Measurements from ENCODE around the gene TEC.

TEC gene

DNA sequence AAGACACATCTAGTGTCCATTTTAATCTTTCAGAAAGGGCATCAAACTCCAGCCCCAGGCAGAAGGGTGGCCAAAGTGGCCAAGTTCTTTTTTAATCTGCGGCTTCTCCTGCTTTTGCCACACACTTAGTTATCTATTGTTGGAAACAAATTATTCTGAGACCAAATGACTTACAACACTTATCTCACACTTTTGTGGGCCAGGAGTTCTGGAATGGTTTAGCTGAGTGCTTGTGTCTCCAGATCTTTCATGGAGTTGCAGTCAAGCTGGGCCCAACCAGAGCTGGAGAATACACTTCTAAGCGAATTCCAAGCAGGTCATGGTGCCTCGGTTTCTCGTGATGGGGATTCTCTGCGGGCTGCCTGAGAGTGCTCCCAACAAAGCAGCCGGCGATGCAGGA is 139.5 kb downstream of the TEC start:
- TF ChIP-seq, protein P1, sequence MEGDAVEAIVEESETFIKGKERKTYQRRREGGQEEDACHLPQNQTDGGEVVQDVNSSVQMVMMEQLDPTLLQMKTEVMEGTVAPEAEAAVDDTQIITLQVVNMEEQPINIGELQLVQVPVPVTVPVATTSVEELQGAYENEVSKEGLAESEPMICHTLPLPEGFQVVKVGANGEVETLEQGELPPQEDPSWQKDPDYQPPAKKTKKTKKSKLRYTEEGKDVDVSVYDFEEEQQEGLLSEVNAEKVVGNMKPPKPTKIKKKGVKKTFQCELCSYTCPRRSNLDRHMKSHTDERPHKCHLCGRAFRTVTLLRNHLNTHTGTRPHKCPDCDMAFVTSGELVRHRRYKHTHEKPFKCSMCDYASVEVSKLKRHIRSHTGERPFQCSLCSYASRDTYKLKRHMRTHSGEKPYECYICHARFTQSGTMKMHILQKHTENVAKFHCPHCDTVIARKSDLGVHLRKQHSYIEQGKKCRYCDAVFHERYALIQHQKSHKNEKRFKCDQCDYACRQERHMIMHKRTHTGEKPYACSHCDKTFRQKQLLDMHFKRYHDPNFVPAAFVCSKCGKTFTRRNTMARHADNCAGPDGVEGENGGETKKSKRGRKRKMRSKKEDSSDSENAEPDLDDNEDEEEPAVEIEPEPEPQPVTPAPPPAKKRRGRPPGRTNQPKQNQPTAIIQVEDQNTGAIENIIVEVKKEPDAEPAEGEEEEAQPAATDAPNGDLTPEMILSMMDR (conservative IDR thresholded peaks at IDR 0.05) = no peak
- H3K27ac ChIP-seq = peak overlapping the region; percentile 91

DNA sequence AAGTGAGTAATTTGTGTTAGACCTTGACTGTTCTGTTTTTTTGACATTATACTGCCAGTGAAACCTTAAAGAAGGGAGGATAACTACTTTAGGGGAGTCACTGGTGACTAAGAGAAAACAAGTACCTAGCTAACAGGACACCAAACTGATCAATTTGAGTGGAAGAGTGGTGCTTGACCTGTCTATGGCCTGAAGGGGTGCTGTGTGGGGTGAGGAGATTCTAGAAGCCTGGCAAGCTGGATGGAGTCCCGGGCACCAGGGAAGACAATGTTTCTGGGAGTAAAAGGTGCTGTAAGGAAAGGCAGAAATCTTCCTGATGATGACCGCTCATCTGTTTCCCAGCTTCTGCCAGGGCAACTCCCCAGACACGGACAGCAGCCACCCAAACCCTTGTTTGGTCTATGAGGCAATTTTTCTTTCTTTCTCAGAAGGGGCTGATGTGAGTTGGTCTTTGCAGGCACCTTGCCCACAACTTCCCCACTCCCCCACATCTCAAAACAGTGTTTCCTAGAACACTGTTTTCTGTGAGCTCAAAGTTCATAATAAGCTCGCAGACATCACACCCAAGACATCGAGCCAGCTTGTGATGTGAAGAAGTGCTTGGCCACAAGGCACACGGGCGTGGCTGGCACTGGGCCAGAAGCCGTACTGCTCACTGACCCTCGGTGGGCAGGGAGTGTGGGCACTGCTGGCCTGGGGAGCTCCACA is 140.2 kb downstream of the TEC start:
- TF ChIP-seq, protein P1 (conservative IDR thresholded peaks at IDR 0.05) = no peak
- peak overlapping the region; percentile 91 for H3K27ac ChIP-seq

DNA sequence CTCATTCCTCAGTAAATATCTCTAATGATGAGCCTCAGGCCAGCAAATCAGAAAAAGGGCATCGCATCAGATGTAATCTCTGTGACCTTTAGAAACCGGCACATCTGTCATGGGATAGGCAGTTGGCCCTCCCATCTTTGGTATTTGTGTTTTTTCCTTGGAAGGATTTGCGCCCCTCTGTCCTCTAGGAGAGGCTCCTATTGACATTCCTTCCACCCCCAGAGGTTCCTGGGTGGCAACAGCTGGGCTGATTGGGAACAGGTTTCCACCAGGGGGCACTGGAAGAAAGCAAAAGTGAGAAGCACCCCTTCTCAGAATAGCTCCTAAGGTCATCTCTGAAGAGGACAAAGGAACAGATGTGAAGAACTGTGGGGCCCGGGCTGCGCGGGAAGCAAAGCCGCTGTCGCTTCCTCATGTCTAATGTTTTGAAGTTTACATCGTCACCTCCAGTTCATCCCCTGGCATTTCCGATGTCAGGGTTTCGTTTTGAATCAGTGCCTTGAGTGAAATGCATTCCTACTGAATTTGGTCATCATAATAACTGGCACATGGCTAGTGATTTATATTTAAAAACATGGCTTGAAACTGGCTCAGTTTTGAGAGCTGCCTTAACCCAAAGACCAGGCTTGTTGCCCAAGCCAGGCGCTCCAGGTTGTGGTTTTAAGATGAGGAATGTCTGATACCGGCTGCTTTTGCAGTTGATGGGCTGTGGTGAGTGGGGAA is 141.8 kb downstream of the TEC start:
- TF ChIP-seq, protein P1 (conservative IDR thresholded peaks at IDR 0.05) = peak; percentile 59
- H3K27ac ChIP-seq = peak overlapping the region; percentile 91

DNA sequence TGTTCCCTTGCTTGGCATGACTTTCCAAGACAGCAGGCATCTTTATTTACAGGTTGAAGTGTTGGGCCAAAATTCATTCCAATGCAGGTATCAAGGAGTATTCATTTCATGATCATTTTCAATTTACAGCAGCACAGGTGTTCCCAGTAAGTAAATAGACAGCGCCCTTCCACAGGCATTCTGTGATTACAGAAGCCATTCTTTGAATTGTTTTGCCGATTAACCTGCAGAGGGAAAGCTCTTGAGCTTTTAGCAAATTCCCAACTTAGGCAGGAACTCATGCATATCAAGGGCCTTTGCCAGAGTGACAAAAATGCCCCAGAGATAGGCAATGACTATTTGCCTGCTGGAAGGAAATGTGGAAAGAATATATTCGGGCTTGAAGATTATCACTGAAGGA is 142.4 kb downstream of the TEC start:
- TF ChIP-seq, protein P1 (conservative IDR thresholded peaks at IDR 0.05) = no peak
- H3K27ac ChIP-seq = peak overlapping the region; percentile 91

DNA sequence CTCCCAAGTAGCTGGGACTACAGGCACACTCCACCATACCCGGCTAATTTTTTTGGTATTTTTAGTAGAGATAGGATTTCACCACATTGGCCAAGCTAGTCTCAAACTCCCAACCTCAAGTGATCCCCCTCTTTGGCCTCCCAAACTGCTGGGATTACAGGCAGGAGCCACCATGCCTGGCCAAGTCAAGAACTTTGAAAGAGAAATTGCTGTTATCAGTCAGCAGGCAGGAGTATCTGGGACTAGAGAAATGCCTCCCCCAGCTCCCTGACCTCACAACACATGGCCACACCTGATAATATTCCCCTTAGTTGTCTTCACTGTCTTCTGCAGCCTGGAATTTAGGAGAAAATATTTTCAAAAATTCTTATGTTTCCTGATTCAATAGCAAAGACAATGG is 143.0 kb downstream of the TEC start:
- TF ChIP-seq, protein P1 (conservative IDR thresholded peaks at IDR 0.05) = no peak
- H3K27ac ChIP-seq = peak overlapping the region; percentile 91

DNA sequence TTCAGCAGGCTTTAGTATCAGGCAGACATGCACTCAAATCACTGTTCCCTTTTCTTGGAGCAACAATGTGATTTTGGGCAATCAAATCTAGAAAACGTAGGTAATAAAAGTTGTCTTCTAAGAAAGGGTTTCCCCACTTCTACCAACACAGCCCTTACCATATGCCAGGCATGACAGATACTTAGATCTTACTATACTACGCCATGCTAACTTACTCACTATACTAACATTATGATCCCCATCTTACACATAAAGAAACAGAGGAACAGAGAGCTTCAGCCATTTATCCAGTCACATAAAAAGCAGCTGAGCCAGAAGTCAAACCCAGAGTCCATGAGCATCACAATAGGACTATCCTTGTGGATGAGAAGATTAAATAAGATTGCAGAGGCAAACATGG is 144.8 kb downstream of the TEC start:
- H3K27ac ChIP-seq = no peak overlapping the region
- TF ChIP-seq, protein P1 (conservative IDR thresholded peaks at IDR 0.05) = no peak

DNA sequence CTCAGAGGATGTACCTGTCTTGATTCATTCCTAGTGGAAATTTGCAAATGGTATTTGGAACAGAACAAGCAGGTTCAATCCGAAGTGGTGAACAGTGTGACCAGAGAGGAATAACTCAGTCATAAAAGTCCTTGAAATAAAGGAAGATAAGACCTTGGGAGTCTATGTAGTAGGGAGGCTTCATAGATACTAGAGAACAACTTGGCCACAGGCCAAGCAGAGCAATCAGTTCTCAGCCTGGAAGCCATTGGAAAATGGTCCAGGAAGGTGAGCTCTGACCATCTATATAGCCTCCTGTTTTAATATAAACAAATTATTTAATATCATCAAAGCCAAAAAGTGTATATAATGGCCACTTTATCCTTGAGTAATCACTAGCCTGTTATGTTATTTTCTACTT is 146.9 kb downstream of the TEC start:
- TF ChIP-seq, protein P1 (conservative IDR thresholded peaks at IDR 0.05) = no peak

More for the DNA sequence above, 146.9 kb downstream of the TEC start:
- no peak overlapping the region for H3K27ac ChIP-seq
